ENCODE data around the gene BBS9. TPM values are rescaled to one million over a fixed set of nuclear protein-coding genes. Genes with fewer than 3 reads are reported as not detected.
A peak's percentile ranks its signal among the peaks of the same experiment; 100 is the strongest.
"Not testable (repeated sequence)": the region's sequence is repeated elsewhere in the genome, so short reads cannot be mapped to it uniquely, and the experiment has no call there.

The BBS9 gene
- total and polyA plus RNA-seq, 2 donors (not counting 3 experiments of a cell fraction or from before 2014, with no cell fraction given), result 5.7 to 17.4 TPM

GRCh38 chr7:33484476-33484875 lies 355.1 kb downstream of the BBS9 start:
- H3K4me1 ChIP-seq (ENCODE audit: control insufficient read depth, extremely low read depth, insufficient read depth, low read length); H3K4me3 ChIP-seq (replicated peaks in 1 of 3; ENCODE audit: insufficient read depth in 1 of 3, low read depth in 1 of 3, low read length in 3 of 3); BruUV-seq (replicated peaks); H3K9ac ChIP-seq (replicated peaks; ENCODE audit: extremely low read depth, insufficient read depth, low read length); FAIRE-seq; dilution Hi-C loops (cut with MboI; ENCODE audit: extremely low pct_ligation_motif_present, low sequenced_read_pairs); H3K4me2 ChIP-seq (ENCODE audit: insufficient read depth, low read length); H3K27ac ChIP-seq (ENCODE audit: insufficient read depth, low read depth, low read length); H3K9me1 ChIP-seq (replicated peaks; ENCODE audit: control insufficient read depth, extremely low read depth, insufficient read depth, low read length); POLR2A ChIA-PET; DNase-seq (ENCODE audit: low read depth, low spot score); H3K36me3 ChIP-seq (ENCODE audit: control insufficient read depth in 2 of 2, extremely low read depth in 1 of 2, insufficient read depth in 2 of 2, low read length in 2 of 2); H3K27me3 ChIP-seq (ENCODE audit: control insufficient read depth in 2 of 2, insufficient read depth in 2 of 2, low read length in 2 of 2); H3K79me2 ChIP-seq (ENCODE audit: control insufficient read depth, insufficient read depth, low read length); H4K20me1 ChIP-seq (replicated peaks; ENCODE audit: control insufficient read depth, extremely low read depth, insufficient read depth, low read length); CTCF ChIA-PET; H2AFZ ChIP-seq (ENCODE audit: low read depth, low read length); intact Hi-C loops (cut with micrococcal nuclease); H3K9me3 ChIP-seq (replicated peaks; ENCODE audit: control insufficient read depth, insufficient read depth, low read length): not testable (repeated sequence)

- no peak overlapping the region for H3K4me3 ChIP-seq (replicated peaks in 1 of 3; ENCODE audit: insufficient read depth in 1 of 3, low read depth in 1 of 3, low read length in 3 of 3)
- no peak for DNase-seq (ENCODE audit: low read depth, low spot score)
- no peaks in the 10 kb centered on the region for H4K20me1 ChIP-seq (replicated peaks; ENCODE audit: control insufficient read depth, extremely low read depth, insufficient read depth, low read length)
- H3K4me2 ChIP-seq (ENCODE audit: insufficient read depth, low read length), result no peak overlapping the region
- POLR2A ChIA-PET, result no interaction called here
- TF ChIP-seq EZH2 (IDR thresholded peaks at IDR 0.05; ENCODE audit: borderline replicate concordance, low read depth, low read length, severe bottlenecking) (no peak), MAX (IDR thresholded peaks at IDR 0.05; ENCODE audit: insufficient read depth, insufficient read length) (no peak), MYC (IDR thresholded peaks at IDR 0.05; ENCODE audit: low read depth, low read length) (no peak), POLR2AphosphoS5 (IDR thresholded peaks at IDR 0.05; ENCODE audit: insufficient read depth, low read depth, low read length) (no peak), FOS (IDR thresholded peaks at IDR 0.05; ENCODE audit: borderline replicate concordance, insufficient read depth, low read length) (peak; percentile 37), POLR2A (IDR thresholded peaks at IDR 0.05; ENCODE audit: low read depth, low read length) (no peak), JUN (IDR thresholded peaks at IDR 0.05; ENCODE audit: borderline replicate concordance, insufficient read depth, insufficient read length, low read depth) (no peak)
- no peaks in the 10 kb centered on the region for H3K36me3 ChIP-seq (ENCODE audit: control insufficient read depth in 2 of 2, extremely low read depth in 1 of 2, insufficient read depth in 2 of 2, low read length in 2 of 2)
- H3K9me1 ChIP-seq (replicated peaks; ENCODE audit: control insufficient read depth, extremely low read depth, insufficient read depth, low read length), result no peaks in the 10 kb centered on the region
- no peak for FAIRE-seq
- BruUV-seq (replicated peaks), result no TSS peak
- intact Hi-C loops (cut with micrococcal nuclease), result loop anchor here (1.0 kb wide), 1 partner anchor 36 kb away; no protein-coding TSS in a partner anchor
- no peaks in the 10 kb centered on the region for H3K4me1 ChIP-seq (ENCODE audit: control insufficient read depth, extremely low read depth, insufficient read depth, low read length)
- H3K27ac ChIP-seq (ENCODE audit: insufficient read depth, low read depth, low read length), result no peak overlapping the region
- dilution Hi-C loops (cut with MboI; ENCODE audit: extremely low pct_ligation_motif_present, low sequenced_read_pairs), result no loop called here
- no peaks in the 10 kb centered on the region for H3K9me3 ChIP-seq (replicated peaks; ENCODE audit: control insufficient read depth, insufficient read depth, low read length)
- CTCF ChIA-PET, result no interaction called here
- H3K79me2 ChIP-seq (ENCODE audit: control insufficient read depth, insufficient read depth, low read length), result no peaks in the 10 kb centered on the region
- H3K27me3 ChIP-seq (ENCODE audit: control insufficient read depth in 2 of 2, insufficient read depth in 2 of 2, low read length in 2 of 2), result no peaks in the 10 kb centered on the region
- H2AFZ ChIP-seq (ENCODE audit: low read depth, low read length), result no peak overlapping the region
- no peak overlapping the region for H3K9ac ChIP-seq (replicated peaks; ENCODE audit: extremely low read depth, insufficient read depth, low read length)
Measured at GRCh38 chr7:33485747-33486493, 356.6 kb downstream of the BBS9 start.

Data from endothelial cell of umbilical vein (primary cell).